ENCODE data around the gene RELL1.
A peak's percentile ranks its signal among the peaks of the same experiment; 100 is the strongest.
"Not testable (repeated sequence)": the region's sequence is repeated elsewhere in the genome, so short reads cannot be mapped to it uniquely, and the experiment has no call there.

RELL1 gene

DNA sequence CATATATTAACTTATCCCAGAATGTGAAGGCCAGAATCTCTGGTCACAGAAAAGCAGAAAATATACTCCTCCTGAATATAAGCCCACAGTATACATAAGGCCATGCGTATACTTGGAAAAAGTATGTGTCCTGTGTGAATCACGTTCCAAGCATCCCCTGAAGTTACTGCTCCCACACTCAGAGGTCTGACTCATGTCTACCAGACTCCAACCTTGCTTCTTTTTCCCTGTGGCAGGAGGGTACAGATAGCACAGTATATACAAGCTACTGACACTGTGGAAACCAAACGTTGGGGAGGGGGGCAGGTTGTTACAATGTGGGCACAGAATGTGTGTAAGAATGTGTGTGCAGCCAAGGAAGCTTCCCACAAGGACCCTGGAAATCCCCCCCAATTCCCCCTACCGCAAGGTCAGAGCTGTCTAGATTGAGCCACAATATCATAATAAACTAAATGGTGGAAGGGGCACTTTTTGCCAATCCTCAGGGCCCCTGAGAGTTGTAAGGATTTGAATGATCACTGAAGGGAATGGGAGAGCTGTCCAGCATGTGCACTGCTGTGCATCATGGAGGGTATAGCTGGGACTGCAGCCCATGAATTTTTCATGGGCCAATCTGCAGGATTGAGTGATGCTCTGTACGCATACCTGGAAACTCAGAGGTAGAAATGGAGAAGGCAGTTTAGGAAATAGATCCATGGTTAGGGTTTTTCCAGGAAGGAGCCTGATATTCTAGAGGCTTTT, 7.4 kb upstream of the RELL1 start:
- DNase-seq, result no peak

DNA sequence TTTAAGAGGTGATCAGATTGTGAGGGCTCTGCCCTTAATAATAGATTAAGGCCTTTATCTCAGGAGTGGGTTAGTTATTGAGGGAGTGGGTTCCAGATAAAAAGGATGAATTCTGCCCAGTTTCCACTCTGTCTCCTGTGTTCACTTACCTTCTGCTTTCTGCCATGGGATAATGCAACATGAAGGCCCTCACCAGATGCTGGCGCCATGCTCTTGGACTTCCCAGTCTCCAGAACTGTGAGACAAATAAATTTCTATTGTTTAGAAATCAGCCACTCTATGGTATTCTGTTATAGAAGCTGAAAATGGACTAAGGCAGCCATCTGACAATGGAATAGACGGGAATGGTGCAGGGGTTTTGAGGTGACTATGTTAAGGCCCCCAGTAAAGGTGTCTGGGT, 6.9 kb upstream of the RELL1 start:
- no peak for DNase-seq

DNA sequence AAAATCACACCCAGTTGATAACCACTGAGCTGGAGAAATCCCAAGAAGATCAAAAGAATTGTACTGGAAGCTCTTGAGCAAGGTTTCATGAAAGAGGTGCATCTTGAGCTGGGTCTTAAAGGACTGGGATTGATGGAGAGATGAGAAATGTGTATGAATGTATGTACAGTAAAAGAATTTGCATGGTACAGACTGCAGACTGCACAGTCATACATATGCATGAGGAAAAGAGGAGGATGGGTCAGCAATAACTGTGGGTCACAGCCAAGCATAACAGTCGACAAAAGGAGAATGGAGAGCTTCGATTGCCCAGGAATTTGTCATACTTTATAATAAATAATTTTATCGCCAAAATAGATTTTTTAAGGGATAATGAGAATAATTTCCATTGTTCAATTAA, 4.8 kb upstream of the RELL1 start:
- no peak for DNase-seq

DNA sequence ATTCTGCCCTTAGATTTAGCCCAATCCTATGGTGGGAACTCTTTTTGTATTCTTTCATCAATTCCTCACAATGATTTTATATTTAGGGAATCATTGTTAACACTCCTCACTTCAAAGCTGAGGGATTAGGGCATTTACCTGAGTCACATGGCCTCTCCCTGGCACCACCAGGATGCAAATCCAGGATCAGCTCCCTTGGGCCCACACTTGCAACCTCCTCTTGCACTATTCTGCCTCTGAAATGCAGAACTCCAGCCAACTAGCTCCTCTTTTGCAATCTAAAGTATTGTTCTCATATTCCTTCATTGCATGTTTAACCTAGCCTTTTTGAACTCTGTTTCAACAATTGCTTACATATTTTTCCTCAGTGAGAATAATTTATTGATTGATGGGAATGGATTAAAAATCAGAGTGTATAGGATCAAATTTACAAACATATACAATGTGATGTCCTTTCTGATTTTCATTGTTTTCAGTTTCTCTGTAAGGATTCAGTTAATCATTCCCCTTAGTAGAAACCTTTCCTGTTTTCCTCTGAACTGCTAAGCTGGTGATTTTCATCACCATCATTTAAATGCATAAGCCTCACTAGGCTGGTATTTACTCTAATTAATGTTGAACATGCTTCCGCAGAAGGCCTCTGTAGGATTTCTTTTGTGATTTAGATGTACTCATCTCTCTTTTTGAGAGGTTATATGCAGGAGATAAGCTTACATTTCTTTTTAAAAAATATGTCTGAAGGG, 3.3 kb upstream of the RELL1 start:
- DNase-seq, result no peak

DNA sequence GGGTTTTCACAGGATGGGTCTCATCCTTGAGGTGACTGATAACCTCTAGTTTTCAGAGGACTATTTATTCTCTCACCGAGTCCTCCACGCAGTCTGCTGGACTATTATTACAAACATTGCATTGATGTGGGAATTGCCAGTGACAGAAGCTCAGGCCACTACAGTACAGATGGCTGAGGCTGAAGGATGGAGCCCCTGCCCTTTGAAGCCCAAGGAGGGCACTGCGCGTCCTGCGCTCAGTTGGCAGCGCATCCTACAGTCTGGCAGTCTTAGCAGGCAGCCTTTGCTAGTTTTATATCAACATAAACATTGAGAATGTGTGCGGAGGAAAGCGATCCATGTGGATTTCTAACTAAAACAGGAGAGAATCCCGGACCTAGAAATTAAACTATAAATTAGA, 1.5 kb upstream of the RELL1 start:
- DNase-seq, result no peak

DNA sequence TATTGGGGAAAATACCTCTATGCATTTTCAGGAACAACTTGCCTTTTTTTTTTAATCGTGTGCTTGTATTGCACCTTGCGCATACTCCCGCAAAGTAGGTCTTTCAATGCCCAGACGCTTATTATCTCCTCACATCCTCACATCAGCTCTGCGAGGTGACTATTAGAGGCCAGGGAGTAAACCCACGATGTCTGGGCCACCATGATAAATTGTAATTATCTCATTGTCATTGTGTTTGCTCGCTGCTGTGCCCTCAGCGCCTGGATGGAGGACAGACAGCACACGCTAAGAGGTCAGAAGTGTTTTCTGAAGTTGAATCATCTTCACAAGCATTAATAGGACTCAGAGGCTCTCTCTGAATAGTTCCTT, 1.0 kb upstream of the RELL1 start:
- peak in 2 of 51 donors; percentile 56 to 59 for DNase-seq

DNA sequence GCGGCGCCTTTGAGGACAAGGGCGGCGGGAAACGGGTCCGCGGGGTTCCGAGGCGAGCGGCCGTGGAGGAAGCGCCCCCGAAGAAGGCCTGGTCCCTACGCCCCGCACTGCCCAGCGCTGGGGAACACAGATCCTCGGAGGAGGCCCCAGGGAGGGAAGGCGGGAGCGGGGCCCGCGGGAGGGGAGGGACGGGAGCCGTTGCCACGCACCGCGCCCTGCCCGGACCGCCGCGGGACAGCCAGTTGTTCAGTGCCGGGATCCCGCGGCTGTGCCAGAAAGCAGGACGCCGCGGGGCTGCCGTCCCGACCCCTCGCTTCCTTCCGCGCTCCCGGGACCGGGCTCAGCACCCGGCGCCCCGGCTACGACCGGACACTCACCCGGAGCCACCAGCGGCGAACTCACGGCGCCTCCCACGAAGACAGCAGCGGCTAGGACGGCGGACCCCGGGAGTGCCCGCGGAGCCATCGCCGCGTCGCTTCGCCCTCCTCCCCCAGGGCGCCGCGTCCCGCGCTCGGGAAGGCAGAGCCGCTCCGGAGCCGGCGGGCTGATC, 278 bp downstream of the RELL1 start:
- DNase-seq, result peak in 24 of 51 donors; percentile 10 to 78 (median 64)

DNA sequence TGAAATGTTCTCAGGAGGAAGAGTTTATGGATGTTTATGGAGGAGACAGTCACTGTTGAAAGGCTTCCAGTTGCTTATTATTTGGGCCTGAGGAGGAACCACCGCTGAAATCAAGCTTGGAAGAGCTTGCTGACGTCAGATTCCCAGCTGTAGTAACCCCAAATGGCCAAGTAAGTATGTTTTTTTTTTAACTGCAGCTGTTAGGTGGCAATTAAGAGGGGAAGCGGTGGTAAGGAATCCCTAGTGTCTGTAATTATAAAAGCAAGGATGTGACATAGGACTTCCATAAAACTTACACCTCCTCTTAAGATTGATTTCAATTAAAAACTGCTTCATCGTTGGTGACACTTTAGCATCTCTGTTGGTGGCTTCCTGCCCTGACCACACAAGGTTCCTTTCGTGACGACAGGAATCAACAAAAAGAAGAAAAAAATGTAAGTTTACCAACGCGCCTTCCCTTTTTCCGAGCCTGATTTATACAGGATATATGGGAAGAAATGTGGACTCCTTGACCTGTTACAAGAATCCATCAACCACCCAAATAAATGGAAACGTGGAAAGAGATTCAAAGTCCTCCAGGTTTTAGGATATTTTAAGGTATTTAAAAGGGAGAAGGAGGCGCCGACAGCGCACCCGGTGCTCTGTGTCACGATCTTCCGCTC, 884 bp downstream of the RELL1 start:
- no peak for DNase-seq

DNA sequence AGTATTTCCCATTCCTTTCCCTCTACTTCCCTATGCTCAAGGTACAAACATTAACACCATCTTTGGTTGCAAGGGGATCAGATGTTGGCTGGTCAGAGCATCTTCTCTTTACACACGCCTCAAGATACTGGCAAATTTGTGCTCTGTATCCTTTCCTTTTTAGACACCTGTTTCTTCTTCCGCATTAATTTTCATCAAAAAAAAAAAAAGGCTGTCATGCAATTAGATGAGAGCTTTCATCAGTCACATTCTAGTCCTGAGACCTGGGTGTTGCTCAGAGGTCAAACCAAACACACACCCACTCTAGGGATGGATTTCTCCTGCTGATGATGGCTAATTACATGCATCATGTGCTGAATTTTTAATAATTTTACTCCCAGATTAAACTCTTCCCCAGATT, 2.0 kb downstream of the RELL1 start:
- DNase-seq, result no peak

DNA sequence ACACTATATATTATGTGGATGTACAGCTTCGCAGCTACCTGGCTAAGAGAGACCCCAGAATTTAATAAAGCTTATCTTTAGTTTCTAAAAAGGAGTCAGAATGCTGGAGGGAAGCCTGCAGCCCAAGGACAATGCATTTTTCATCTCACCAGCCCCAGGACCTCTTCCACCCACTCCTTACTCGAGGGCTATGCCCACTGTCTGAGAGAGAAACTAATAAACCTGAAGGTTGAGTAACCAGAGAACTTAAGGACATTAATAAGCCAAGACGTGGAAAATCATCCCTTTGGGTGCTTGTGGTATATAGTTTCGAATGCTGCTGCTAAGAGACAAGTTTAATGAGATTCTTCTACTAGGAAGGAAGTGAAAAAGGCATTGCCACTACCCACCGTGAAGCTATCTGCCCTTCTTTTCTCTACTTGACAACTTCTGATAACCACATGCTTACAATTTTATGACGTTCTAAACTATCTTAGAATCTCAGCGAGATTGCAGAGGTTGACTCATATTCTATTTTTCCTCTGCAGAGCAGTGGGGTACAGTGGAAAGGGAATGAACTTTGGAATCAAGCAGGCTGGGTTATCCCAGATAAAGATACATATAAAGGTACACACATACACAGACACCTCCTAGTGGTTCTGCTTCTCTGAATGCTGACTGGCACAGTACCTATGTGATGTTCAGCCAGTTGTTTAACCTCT, 3.3 kb downstream of the RELL1 start:
- DNase-seq, result no peak

DNA sequence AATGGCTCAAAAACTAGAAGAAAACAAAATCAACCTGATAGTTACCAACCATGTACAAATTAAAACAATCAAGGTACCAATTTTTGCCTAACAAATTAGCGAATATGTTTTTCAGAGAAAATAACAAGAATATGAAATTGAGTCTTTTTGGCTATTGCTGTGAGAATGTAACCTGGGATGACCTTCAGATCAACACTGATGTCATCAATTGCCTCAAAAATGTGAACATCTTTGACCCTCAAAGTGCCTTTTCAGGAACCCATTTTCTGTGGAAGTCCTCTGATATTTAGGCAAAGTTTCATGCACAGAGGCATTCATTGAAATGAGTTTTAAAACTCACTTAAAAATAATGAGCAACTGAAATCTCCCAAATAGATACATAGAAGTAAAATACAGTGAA, 6.1 kb downstream of the RELL1 start:
- no peak for DNase-seq

DNA sequence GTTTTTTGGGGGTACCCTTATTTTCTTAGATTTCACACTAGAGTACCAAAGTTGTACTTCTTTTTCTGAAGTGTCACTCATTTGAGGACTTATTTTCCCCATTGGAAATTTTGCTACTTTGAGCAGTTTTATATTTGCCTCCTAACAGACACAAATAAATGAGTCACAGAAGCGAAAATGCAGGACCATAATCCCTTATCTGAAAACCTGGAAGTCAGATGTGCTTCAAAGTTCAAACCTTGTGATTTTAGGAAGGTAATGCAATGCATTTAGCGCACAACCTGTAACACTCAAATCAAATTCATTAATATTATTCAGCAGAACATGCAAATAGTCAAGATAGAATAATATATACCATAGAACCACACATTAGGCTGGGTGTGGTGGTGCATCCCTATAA, 6.9 kb downstream of the RELL1 start:
- no peak for DNase-seq

DNA sequence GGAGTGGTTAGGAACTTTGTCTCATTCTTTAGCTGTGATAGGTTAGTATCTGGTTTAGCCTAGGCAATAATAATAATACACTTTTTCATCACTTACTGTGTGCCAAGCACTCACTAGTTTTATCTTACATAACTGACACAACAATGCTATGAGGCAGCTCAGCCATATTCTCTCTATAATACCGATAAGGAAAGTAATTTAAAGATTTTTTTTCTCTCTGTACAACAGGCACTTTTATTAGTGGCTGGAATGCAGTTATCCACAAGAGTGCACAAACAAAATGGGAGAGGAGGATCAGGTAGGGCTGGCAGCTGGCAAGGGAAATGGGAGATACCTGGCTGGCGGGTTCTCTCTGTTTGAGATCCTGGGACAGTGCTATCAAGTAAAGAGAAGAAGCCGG, 7.6 kb downstream of the RELL1 start:
- DNase-seq, result no peak

DNA sequence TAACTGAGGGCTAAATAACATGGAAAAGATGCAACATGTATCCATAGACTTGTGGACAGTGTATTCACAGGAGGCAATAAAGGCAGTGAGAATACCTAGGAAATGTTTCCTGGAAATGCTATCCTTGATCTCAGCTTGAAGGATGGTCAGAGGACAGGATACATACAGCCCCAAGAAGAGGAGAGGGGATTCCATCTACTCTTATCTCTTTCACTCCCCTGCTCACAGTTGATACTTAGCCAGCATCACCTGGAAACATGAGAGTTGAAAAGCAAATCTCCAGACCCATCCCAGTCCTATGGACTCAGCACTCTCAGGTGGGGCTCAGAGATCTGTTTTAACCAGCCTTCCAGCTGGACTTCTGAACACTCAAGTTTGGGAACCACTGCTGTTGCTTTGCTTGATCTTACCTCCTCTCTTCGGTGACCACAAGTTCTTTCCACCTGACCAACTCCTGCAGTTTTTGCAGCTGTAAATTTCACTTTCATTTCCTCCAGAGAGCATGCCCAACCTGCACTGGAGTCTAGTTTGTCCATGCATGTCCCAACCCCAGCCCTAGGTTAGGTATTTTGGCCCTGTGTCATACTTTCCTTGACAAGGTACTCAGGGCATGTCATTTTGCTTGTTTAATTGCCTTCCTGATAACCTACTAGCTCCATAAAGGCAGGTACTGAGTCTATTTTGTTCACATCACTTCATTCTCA, 10.4 kb downstream of the RELL1 start:
- no peak for DNase-seq

DNA sequence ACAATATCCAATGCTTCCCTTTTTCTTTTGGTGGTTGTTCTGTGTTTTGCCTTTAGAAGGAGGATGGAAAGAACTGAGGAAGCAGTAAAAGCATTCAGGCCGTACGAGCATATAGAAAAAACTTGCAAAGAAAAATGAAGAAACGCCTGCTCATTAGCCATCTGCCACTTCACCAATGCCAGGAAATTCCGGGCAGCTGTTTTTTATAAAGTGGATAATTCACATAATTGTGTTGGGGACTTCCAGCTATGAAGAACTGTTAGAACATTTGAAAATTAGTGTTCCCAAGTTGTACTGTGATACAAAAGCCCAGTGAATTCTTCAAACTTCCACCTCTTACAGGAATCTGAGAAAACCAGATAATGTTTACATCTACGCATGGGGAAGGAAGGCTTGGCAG, 11.7 kb downstream of the RELL1 start:
- no peak for DNase-seq

DNA sequence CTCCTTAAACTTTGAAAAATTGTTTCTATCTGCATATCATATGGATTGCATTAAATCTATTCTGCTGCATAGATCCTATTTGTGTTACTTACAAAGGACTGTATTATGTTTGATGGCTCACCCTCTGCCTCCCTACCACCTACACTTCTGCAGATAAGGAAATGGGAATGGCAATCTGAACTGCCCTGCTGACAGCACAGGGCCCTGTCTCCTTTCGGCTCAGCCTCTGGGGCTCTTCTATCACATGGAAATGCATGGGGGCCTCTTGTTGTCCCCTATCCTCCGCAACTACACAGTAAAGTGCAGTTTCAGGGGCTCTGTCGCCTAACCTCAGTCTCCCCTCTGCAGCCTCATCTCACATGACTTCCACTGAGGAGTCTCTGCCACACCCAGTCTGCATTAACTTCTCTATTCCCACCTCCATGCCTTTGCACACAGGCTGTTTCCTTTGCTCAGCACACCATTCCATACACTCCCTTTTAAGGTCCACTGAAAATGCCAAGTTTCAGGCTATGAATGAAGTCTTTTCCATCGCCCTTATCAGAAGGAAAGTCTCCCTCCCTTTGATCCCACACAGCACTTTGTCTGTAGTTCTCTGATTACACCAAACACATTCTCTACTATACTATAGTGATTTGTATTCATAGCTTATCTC, 12.5 kb downstream of the RELL1 start:
- no peak for DNase-seq

DNA sequence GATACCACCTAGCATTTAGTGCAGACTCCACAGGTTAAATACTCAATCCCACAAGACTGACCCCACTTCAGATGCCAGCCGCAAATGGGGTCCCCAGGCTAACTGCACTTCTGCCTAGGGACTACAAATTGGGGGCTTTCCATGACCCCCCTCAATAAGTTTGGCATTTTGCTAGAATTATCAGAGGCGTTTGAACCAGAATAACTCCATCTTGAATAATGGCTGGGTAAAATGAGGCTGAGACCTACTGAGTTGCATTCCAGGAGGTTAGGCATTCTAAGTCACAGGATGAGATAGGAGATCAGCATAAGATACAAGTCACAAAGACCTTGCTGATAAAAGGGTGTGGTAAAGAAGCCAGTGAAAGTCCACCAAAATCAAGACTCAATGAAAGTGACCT, 15.1 kb downstream of the RELL1 start:
- DNase-seq, result no peak

DNA sequence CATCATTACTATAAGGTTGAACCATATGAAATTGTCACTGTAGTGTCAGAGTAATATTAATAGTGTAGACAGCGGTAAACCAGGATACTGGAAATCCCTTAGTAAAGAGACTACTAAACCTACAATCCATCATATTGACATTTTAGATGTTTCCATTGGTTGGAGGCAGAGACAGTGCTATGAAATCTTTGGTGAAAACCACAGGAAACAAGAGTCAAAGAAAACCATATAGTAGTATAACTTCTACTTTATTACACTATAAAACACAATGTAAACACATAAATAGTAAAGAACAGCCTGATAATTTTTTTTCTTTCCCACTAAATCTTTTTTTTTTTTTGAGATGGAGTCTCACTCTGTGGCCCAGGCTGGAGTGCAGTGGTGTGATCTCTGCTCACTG, 15.9 kb downstream of the RELL1 start:
- DNase-seq, result no peak

DNA sequence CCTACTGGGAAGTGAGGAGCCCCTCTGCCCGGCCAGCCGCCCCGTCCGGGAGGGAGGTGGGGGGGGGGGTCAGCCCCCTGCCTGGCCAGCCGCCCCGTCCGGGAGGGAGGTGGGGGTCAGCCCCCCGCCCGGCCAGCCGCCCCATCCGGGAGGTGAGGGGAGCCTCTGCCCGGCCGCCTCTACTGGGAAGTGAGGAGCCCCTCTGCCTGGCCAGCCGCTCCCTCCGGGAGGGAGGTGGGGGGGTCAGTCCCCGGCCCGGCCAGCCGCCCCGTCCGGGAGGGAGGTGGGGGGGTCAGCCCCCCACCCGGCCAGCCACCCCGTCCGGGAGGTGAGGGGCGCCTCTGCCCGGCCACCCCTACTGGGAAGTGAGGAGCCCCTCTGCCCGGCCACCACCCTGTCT, 17.1 kb downstream of the RELL1 start:
- not testable (repeated sequence) for DNase-seq

DNA sequence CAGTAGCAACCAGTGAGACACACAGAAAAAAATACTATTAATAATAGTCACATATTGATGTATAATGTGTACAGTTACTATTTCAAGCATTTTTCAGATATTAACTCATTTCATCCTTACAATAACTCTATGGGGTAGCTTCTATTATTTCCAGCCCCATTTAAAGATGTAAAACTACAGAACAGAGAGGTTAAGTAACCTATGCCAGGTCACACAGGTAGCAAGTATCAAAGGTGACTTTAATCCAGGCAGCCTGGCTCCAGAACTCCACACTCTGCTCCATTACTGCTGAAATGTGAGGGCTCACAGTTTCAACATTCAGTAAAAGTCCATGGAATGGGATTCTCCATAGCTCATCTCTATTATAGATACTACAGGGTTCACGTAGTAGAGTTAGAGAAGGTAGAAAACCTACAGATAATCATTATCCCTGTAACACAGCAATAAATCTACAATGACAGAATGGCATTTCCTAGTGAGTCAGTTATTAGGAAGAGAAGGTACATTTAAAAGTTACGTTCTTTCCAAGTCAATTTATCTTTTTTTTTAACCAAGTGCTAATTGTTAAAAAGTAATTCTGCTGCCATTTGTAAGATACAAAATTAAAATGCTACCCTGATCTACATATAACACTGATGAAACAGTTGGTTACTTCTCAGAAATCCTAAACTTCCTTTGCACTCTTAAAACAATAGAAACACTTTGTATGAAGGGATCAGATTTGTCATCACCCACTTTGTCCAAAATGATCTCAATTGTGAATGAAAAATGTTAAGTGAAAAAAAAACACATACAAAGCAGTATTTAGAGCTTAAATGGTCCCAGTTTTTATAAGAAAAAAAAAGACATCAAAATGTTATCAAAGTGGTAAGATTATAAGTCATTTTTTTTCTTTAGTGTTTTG, 18.7 kb downstream of the RELL1 start:
- no peak for DNase-seq

All from hypothalamus (tissue), 51 donors.